Measurements from ENCODE around the gene MACROD2.

- TF ChIP-seq POLR2A (IDR thresholded peaks at IDR 0.05), result no peak
- no peak for TF ChIP-seq CTCF (IDR thresholded peaks at IDR 0.05)
Observed at GRCh38 chr20:14732996-14733395, 737.7 kb downstream of the MACROD2 start.

Data from suprapubic skin (tissue), 3 donors.